NT2/D1 (cell line): ENCODE measurements around the gene AGRP.
"Not testable (repeated sequence)": the region's sequence is repeated elsewhere in the genome, so short reads cannot be mapped to it uniquely, and the experiment has no call there.

ENCODE experiments used
- DNase-seq: peaks from one replicate; pipeline ENCODE4 v3.0.0-alpha.2; 2011; ENCODE audit warnings: low read depth, low spot score
- H3K27me3 ChIP-seq: 2 replicates; pipeline ENCODE4 v1.6.0; 2011; ENCODE audit warnings: mild to moderate bottlenecking; ENCODE audit not compliant: insufficient read length, insufficient read depth
- H3K36me3 ChIP-seq: 2 replicates; pipeline ENCODE4 v1.6.1; 2011; ENCODE audit warnings: mild to moderate bottlenecking, low read length, mixed read lengths; ENCODE audit not compliant: insufficient read depth, insufficient read length
- H3K4me1 ChIP-seq: 2 replicates; pipeline ENCODE4 v1.5.1; 2011; ENCODE audit not compliant: insufficient read depth, insufficient read length
- H3K4me3 ChIP-seq: 2 replicates; pipeline ENCODE4 v1.5.1; 2011; ENCODE audit warnings: low read depth; ENCODE audit not compliant: insufficient read length
- H3K9ac ChIP-seq: 2 replicates; pipeline ENCODE4 v1.6.0; 2011; ENCODE audit warnings: low read depth; ENCODE audit not compliant: insufficient read length
- H3K9me3 ChIP-seq: 2 replicates; pipeline ENCODE4 v1.5.1; 2011; ENCODE audit warnings: mild to moderate bottlenecking, low read length; ENCODE audit not compliant: insufficient read depth
- SUZ12 ChIP-seq: IDR thresholded peaks from 2 replicates; pipeline ENCODE4 v1.6.1; 2011; ENCODE audit not compliant: insufficient read length, insufficient read depth; ENCODE audit errors: extremely low read depth
- YY1 ChIP-seq: IDR thresholded peaks from 2 replicates; pipeline ENCODE4 v1.6.1; 2011; ENCODE audit not compliant: insufficient read length, insufficient read depth
- ZNF274 ChIP-seq: IDR thresholded peaks from 2 replicates; pipeline ENCODE4 v1.6.1; 2011; ENCODE audit warnings: mild to moderate bottlenecking, low read depth, low read length

Gene AGRP

DNA sequence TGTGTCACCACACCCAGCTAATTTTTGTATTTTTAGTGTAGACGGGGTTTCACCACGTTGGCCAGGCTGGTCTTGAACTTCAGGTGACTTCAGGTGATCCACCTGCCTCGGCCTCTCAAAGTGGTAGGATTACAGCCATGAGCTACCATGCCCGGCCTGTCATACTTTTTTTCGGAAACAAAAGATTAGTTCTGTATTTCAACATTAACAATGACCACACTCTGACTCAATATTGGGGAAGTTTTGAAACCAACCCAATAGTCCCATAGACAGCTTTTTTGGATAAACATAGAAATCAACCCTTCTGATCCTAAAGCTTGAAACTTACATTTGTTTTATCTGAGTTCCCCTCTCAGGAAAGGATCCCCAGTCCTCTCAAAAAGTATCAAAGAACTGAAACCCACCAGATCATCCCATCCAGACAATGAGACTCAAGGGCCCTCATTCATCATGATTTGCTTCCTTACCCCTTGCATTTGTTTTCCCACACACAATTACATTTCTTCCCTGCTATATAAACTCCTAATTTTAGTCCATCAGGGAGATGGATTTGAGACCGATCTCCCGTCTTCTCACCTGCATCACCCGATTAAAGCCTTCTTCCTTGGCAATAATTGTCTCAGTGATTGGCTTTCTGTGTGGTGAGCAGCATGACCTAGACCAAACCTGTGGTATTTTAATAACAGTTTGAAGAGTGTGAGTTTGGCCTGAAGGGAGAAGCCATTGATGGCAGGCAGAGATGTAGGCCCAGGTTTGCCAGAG lies 7.2 kb upstream of the AGRP start:
- DNase-seq: no peak
- Histone ChIP-seq H3K9ac (no peak overlapping the region), H3K36me3 (no peaks in the 10 kb centered on the region), H3K9me3 (peaks cover 11% of the 10 kb centered on the region; the same call in 1 of the 2 replicates), H3K4me1 (peaks cover 6% of the 10 kb centered on the region), H3K4me3 (no peak overlapping the region), H3K27me3 (peaks cover 7% of the 10 kb centered on the region)
- TF ChIP-seq ZNF274 (no peak), SUZ12 (no peak), YY1 (no peak)

- H3K9ac ChIP-seq: peak overlapping the region; percentile 54
Measured at GRCh38 chr16:67489401-67490083, 6.2 kb upstream of the AGRP start.

GRCh38 chr16:67487561-67487960 lies 4.2 kb upstream of the AGRP start:
- H3K9me3 ChIP-seq: peaks cover 11% of the 10 kb centered on the region; the same call in 1 of the 2 replicates
- DNase-seq, H3K4me3 ChIP-seq, H3K27me3 ChIP-seq, H3K9ac ChIP-seq, H3K4me1 ChIP-seq, H3K36me3 ChIP-seq: not testable (repeated sequence)

More at GRCh38 chr16:67489401-67490083, 6.2 kb upstream of the AGRP start:
- peaks cover 7% of the 10 kb centered on the region for H3K27me3 ChIP-seq
- no peaks in the 10 kb centered on the region for H3K36me3 ChIP-seq
- no peak for DNase-seq
- TF ChIP-seq SUZ12 (no peak), ZNF274 (no peak), YY1 (no peak)
- peaks cover 11% of the 10 kb centered on the region; the same call in 1 of the 2 replicates for H3K9me3 ChIP-seq
- peaks cover 6% of the 10 kb centered on the region for H3K4me1 ChIP-seq
- no peak overlapping the region for H3K4me3 ChIP-seq

GRCh38 chr16:67486805-67487204 lies 3.5 kb upstream of the AGRP start:
- DNase-seq: no peak
- peaks cover 13% of the 10 kb centered on the region for H3K4me1 ChIP-seq

DNA sequence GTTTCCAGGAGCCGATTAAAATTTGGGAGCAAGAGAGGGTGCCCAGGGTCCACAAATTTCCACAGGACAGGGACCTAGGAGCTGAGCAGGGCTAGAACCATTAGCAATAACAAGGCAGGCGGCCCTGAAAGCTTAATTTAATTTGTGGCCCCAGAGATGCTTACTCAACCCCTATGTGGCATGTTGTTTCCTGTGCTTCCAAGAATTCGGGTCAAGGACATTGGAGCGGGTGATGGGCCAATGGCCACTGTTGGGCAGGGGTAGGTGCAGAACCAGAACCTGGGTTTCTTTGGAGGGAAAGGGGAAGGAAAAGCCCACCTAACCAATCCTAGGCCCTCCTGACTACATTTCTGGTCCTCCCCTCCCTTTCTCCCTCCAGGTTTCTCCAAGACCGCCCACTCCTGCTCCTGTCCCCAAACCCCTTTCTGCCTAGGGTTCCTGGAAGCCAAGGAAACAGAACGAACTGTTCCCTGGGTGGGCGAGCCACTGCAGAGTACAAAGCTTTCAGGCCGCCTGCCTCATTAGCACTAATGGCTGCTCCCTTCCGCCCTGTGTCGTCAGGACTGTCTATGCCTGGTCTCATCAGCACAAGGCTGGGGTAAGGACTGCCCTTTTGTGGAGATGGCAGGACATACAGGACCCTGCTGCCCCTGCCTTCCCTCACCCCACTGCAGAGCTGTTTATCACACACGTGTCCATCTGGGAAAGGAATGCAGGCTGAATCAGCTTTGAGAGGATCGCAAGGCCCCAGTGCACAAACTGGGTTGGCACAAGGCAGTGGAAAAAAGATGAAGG lies 581 bp upstream of the AGRP start:
- Histone ChIP-seq H3K36me3 (peaks cover 2% of the 10 kb centered on the region), H3K9me3 (no peaks in the 10 kb centered on the region), H3K4me1 (peaks cover 8% of the 10 kb centered on the region), H3K9ac (peak overlapping the region; percentile 3), H3K4me3 (no peak overlapping the region), H3K27me3 (peaks cover 7% of the 10 kb centered on the region)
- TF ChIP-seq SUZ12 (no peak), ZNF274 (no peak), YY1 (no peak)
- no peak for DNase-seq

More at GRCh38 chr16:67486805-67487204, 3.5 kb upstream of the AGRP start:
- Histone ChIP-seq H3K36me3 (no peaks in the 10 kb centered on the region), H3K9ac (no peak overlapping the region), H3K27me3 (peaks cover 7% of the 10 kb centered on the region), H3K4me3 (no peak overlapping the region), H3K9me3 (peaks cover 11% of the 10 kb centered on the region; the same call in 1 of the 2 replicates)
- no peak for TF ChIP-seq YY1
- no peak for TF ChIP-seq ZNF274
- no peak for TF ChIP-seq SUZ12

GRCh38 chr16:67482233-67482924 lies 968 bp downstream of the AGRP start:
- no peak for DNase-seq
- peaks cover 8% of the 10 kb centered on the region for H3K4me1 ChIP-seq
- H3K9me3 ChIP-seq: no peaks in the 10 kb centered on the region
- H3K4me3 ChIP-seq: peak overlapping the region; percentile 9
- peaks cover 4% of the 10 kb centered on the region for H3K27me3 ChIP-seq
- peak overlapping the region; percentile 92 for H3K9ac ChIP-seq
- TF ChIP-seq SUZ12 (no peak), ZNF274 (no peak), YY1 (no peak)
- H3K36me3 ChIP-seq: peaks cover 6% of the 10 kb centered on the region
